GM04503 (cell line): ENCODE measurements around the gene ADAMTS16.
A peak's percentile ranks its signal among the peaks of the same experiment; 100 is the strongest.

Experiments used
- DNase-seq: peaks from one replicate; pipeline ENCODE4 v3.0.0-alpha.2; 2012; ENCODE audit warnings: low read depth

Gene ADAMTS16

DNA sequence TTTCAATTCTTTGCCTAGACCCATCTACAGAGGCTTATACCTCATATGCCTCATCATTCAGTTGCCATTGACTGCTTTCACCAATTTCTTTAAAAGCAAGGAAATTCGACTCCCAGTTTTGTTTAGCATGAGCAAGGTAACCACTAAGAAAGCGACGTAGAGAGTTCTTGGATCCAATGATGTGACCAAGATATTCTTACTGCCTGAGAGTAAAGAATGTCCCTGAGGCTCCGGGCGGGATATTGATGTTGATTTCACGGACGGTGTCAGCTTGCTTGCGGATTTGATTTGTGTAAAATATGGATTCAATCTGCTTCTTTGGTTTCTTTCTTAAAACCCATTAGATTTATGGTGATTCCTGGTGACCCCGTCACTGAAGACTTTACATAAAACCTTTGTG is 147.3 kb downstream of the ADAMTS16 start:
- DNase-seq, result no peak

DNA sequence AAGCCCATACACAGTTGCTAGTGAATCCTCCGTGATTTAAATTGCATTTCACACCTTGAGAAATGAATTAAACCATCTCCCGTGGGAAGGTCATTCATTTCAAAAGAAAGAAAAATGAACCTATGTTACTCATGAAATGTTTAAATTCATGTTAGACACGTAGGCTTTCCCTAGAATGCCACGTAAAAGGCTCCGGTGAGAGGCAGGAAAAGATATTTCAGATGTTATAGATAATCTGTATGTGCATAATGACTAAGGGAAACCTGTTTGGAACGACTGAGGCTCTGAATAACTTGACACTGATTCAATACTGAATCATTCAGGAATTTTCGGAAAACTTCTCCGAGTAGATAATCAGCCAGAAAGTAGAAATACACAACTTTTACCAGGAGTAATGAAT is 148.1 kb downstream of the ADAMTS16 start:
- DNase-seq, result no peak

- DNase-seq, result no peak
Observed at GRCh38 chr5:5289537-5289936, 149.4 kb downstream of the ADAMTS16 start.

GRCh38 chr5:5290674-5291334 is 150.7 kb downstream of the ADAMTS16 start:
- no peak for DNase-seq

- DNase-seq, result no peak
Observed at GRCh38 chr5:5291357-5291756, 151.2 kb downstream of the ADAMTS16 start.

DNA sequence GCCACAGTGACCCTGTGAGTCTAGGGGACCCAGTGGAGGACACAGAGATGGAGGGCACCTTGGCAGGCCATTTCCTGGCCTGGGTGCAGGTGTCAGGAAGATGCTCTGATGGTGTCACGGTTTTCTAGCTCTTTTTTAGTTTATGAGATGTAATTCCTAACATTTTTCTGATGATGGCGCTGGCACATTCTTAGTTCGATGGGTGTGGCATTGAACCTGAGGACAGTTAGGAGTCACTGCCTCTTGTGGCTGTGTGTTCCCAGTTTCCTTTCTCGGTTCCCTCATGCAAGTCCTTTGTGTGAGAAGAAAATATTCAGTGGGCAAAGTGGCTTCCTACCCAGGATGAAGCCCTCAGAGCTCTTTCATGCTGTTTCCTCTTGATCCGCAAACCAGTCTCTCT is 152.9 kb downstream of the ADAMTS16 start:
- DNase-seq, result no peak

DNA sequence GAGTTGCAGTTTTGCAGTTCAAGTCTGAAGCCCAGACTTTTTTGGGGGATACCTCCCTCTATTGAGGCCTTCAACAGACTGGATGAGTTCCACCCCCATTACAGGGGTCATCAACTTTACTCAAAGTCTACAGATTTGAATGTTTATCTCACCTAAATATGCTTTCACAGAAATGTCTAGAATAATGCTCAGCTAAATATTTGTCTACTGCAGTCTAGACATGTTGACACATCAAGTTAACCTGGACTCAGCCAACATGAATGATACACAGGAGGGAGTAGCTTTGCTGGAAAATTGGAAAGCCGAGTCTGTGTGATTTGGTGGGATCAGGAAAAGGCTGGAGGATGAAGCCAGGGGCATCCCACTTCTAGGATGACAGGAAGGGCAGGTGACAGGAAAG is 154.3 kb downstream of the ADAMTS16 start:
- DNase-seq, result no peak

DNA sequence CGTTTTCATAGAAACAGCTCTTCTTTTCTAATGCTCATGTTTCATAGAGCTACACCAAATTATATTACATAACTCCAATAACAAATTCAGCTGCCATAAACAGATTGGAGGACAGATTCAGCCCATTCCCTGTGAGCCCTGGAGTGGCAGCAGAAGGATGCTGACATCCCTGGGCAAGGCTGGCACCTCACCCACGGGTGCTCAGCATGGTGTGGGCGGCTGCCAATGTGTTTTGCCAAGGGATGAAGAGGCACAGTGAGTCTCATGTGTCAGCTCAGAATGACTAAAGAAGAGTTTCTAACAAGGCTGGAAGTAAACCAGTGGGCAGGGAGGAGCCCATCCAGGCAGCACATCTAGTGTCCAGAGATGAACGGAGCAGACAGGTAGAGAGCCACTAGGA is 155.2 kb downstream of the ADAMTS16 start:
- no peak for DNase-seq

GRCh38 chr5:5296051-5296450 is 155.9 kb downstream of the ADAMTS16 start:
- no peak for DNase-seq

GRCh38 chr5:5297432-5298067 is 157.4 kb downstream of the ADAMTS16 start:
- no peak for DNase-seq

DNA sequence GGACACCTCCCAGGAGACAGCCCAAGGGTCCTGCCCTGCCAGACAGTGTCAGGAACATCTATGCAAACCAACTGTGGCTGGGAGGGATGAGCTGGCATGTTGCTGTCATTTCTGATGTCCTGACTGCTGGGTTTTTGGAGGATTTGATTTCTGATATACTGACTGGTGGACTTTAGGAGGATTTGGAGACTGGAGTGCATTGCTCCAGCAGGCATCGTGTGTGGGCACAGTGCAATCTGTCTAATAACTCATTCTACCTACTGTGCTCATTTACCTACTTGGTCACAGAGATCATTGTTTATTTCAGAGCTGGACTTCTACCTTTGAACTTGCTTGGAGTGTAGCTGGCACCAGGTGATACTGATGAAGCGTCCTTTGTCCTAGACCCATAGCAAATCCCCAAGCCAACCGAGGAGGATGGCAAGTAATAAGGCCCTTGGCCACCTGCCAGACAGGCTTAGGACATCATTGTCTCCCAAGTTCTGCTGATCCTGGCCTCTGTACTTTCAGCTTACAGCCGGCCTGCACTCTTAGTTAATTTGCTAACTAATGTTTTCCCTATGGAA is 158.0 kb downstream of the ADAMTS16 start:
- no peak for DNase-seq

DNA sequence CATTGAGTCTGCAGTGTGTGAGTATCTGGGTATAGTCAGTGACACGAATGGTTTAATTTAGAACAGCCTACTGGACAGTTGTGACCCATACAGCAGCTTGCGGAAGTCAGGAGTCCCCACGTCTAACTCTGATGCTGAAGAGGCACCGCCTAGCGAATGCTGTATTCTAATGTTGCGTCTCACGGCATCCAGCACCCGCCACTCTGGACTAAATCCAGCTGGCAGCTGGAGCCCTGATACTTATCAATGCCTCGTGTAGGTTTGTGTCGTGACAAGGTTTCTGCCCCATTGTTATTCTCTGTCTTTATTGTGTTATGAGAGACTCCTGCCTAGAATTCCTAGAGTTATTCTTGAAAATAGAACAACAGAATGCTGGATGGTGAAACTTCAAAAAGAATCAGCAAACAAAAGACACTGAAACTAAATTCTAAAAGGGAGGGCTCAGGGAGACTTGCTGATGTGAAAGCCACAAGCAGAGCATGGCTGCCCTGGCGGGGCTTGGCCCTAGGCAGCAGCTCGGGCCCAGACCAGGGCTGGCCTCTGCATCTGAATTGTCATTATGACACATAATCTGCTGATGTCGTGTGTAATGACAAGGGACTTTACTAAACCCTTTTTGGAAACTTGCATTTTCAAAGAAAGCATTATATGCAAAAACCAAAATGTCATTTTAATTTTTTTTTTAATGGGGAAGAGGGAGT is 158.9 kb downstream of the ADAMTS16 start:
- DNase-seq, result no peak

GRCh38 chr5:5301176-5301575 is 161.0 kb downstream of the ADAMTS16 start:
- DNase-seq, result no peak

GRCh38 chr5:5302201-5302600 is 162.1 kb downstream of the ADAMTS16 start:
- no peak for DNase-seq

DNA sequence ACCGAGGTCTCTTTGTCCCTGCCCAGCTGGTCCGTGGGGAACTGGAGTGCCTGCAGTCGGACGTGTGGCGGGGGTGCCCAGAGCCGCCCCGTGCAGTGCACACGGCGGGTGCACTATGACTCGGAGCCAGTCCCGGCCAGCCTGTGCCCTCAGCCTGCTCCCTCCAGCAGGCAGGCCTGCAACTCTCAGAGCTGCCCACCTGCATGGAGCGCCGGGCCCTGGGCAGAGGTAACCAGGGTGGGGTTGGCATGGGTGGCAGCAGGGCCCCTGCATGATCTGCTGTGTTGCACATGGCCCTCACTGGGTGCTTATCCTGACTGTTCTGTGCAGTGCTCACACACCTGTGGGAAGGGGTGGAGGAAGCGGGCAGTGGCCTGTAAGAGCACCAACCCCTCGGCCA is 163.1 kb downstream of the ADAMTS16 start:
- DNase-seq, result no peak

GRCh38 chr5:5304361-5305020 is 164.4 kb downstream of the ADAMTS16 start:
- DNase-seq, result no peak

DNA sequence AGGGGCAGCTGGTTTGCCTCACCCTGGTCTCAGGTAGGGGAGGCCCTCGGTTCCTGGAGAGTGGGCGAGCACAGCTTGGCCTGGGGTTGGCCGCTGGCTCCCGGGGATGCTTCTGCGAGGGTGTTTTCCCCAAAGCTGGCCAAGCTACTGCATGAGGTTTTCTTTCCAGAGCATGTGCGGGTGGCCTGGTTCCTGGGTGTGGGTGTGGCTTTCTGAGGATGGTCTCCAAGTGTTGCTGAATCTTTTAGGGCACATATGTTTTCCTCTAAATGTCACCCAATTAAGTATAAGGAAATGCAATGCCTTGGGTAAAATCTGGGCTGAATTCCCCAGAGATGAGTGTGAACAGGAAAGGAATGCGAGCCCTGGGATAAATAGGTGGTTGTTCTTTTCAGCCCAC is 166.6 kb downstream of the ADAMTS16 start:
- peak; percentile 34 for DNase-seq

DNA sequence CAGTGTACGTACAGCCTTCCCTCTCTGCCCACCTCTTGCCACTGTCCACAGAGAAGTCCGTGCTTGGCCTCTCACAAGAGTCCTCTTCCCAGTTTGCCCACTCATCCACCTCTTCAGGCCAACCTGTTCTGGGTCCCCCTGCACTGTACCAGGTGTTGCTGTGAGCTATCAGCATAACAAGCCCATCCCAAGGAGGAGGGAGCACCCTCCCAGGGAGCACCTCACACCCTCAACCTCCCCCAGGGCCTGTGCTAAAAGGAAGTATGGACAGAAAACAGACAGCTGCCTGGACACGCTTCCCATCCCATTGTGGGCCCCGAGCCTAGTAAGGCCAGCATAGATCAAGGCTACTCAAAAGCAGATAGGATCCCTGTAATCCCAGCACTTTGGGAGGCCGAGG is 168.2 kb downstream of the ADAMTS16 start:
- no peak for DNase-seq

DNA sequence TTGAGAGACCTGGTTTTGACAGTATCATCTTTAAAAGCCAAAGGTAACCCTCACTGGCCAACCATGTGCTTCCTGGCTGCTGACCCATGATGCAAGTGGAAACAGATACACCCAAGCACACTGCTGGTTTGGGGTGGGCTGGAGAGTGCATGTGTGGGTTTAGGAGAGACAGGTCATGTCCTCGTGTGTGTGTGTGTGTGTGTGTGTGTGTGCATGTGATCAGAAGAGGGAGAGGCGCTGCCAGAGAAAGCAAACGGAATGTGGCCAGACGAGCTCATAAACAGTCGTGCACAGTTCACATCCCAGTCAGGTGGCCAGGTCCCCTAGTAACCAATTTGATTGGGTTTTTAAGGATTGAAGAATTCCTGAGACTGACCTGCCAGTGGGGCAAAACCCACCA is 169.5 kb downstream of the ADAMTS16 start:
- no peak for DNase-seq

- no peak for DNase-seq
Observed at GRCh38 chr5:5313101-5313635, 173.0 kb downstream of the ADAMTS16 start.

DNA sequence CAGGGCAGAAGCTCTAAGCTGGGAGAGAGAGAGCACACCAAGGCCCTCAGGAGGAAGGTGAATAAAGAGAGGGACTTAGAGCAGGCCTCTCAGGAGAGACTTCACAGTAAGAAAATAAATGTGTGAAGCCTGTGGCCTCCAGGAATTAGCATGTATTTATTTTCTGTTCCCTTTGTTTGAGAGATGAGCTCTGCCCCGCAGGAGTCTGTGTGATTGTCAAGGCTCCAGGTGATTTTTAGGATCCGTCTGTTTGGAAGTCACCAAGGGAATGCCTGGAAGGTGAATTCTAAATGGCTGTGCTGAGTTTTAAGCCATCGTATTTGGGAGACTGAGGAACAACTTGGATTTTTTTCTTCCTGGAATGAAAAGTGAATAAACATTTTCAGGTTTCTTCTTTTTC is 174.0 kb downstream of the ADAMTS16 start:
- DNase-seq, result no peak

DNA sequence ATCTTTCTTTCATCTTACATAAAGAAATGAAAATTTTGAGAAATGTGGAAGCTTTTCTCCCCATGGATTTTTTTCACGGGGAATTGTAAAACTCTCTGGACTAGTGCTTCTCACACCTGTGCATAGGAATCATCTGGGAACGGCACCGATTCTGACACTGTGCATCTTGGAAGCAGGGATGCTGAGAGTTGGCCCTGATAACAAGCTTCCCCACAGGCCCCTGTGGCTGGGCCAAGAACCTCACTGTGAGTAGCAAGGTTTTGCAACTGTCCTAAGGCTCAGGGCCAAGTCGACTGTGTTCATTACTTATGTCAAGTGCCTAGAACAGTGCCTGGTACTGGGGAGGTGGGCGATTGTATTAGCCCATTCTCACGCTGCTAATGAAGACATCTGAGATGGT is 174.5 kb downstream of the ADAMTS16 start:
- DNase-seq, result no peak
